Measurements from ENCODE around the gene GPSM3. TPM values are rescaled to one million over a fixed set of nuclear protein-coding genes. Genes with fewer than 3 reads are reported as not detected.

Gene GPSM3
- total and polyA plus RNA-seq, 2 of the 13 experiments (the other 11 are each of a cell fraction or from before 2014, with no cell fraction given), result 0.18 to 6.2 TPM

DNA sequence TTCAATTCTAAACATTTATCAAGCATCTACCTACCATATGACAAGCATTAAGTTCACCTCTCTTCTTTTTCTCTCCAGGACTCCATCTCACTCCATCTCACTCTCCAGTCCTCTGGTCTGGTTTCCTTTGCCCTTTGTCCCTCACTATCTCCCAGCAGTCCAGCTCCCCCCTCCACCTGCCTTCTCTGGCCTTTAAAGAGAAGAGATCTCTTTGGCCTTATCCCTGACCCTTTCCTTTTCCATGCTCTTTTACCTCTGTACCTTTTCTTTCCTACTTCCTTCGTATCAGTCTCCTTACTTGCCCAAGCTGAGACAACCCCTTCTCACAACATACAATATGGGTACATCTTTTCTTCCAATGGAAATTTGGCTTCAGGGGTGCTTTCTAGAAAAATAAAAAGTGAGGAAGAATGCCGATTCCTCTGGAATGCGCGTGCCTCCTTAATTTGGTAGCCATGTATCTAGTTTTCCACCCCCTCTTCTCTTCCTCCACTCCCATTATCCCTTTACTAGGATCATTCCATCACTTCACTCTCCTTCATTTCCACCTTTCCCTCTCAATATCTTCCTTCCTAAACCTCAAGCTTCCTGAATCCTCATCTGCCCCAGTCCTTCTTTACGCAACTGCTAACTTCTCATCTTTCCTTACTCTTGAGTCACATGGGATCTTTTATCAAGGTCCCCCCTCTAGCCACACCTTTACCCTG, 15.8 kb downstream of the GPSM3 start (continued):
- TF ChIP-seq KLF16 (CRISPR knock-in tag; IDR thresholded peaks at IDR 0.05) (peak in 1 of 2 experiments; percentile 9; a peak in 1 of 4 replicates), PCBP2 (optimal IDR thresholded peaks at IDR 0.05; ENCODE audit: low read depth, low read length, poor library complexity, severe bottlenecking) (no peak), SMYD3 (CRISPR knock-in tag; IDR thresholded peaks at IDR 0.05) (no peak), SOX5 (CRISPR knock-in tag; IDR thresholded peaks at IDR 0.05; ENCODE audit: borderline replicate concordance) (no peak), FOXO1 (CRISPR knock-in tag; IDR thresholded peaks at IDR 0.05) (no peak), SOX13 (IDR thresholded peaks at IDR 0.05) (no peak), SOX13 (CRISPR knock-in tag; conservative IDR thresholded peaks at IDR 0.05 in 1 of 2, IDR thresholded peaks at IDR 0.05 in 1 of 2) (no peak), ZNF124 (CRISPR knock-in tag; IDR thresholded peaks at IDR 0.05) (no peak), ZNF205 (CRISPR knock-in tag; IDR thresholded peaks at IDR 0.05) (no peak), ZNF264 (CRISPR knock-in tag; IDR thresholded peaks at IDR 0.05) (0 out of 2 replicates have a peak, but pooled peaks have one; percentile 50), RAD51 (IDR thresholded peaks at IDR 0.05; ENCODE audit: borderline replicate concordance) (0 out of 2 replicates have a peak, but pooled peaks have one; percentile 15), NBN (conservative IDR thresholded peaks at IDR 0.05) (peak; percentile 74; the same call in 1 of the 2 replicates), CEBPG (CRISPR knock-in tag; IDR thresholded peaks at IDR 0.05) (0 out of 2 replicates have a peak, but pooled peaks have one; percentile 56), ZKSCAN8 (CRISPR knock-in tag; IDR thresholded peaks at IDR 0.05; ENCODE audit: borderline replicate concordance) (no peak), POGZ (CRISPR knock-in tag; IDR thresholded peaks at IDR 0.05) (no peak), SUZ12 (IDR thresholded peaks at IDR 0.05; ENCODE audit: low read depth, low read length) (no peak), ZNF333 (CRISPR knock-in tag; IDR thresholded peaks at IDR 0.05; ENCODE audit: borderline replicate concordance) (no peak), HES4 (CRISPR knock-in tag; IDR thresholded peaks at IDR 0.05; ENCODE audit: borderline replicate concordance) (no peak), NFKBIZ (CRISPR knock-in tag; IDR thresholded peaks at IDR 0.05) (no peak), ZNF556 (CRISPR knock-in tag; IDR thresholded peaks at IDR 0.05; ENCODE audit: borderline replicate concordance) (0 out of 2 replicates have a peak, but pooled peaks have one; percentile 2), NCOR1 (IDR thresholded peaks at IDR 0.05; ENCODE audit: borderline replicate concordance, low read length) (peak; percentile 50; the same call in 1 of the 2 replicates), ZNF253 (CRISPR knock-in tag; IDR thresholded peaks at IDR 0.05; ENCODE audit: borderline replicate concordance) (no peak), ZEB1 (IDR thresholded peaks at IDR 0.05; ENCODE audit: insufficient replicate concordance, low read depth) (no peak), ZC3H4 (CRISPR knock-in tag; IDR thresholded peaks at IDR 0.05; ENCODE audit: borderline replicate concordance) (0 out of 2 replicates have a peak, but pooled peaks have one; percentile 4), NFRKB (IDR thresholded peaks at IDR 0.05) (0 out of 2 replicates have a peak, but pooled peaks have one; percentile 28)
- TF ChIP-seq, protein P1, sequence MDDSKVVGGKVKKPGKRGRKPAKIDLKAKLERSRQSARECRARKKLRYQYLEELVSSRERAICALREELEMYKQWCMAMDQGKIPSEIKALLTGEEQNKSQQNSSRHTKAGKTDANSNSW (CRISPR knock-in tag; IDR thresholded peaks at IDR 0.05; ENCODE audit: borderline replicate concordance), result no peak
- TF ChIP-seq, protein P2, sequence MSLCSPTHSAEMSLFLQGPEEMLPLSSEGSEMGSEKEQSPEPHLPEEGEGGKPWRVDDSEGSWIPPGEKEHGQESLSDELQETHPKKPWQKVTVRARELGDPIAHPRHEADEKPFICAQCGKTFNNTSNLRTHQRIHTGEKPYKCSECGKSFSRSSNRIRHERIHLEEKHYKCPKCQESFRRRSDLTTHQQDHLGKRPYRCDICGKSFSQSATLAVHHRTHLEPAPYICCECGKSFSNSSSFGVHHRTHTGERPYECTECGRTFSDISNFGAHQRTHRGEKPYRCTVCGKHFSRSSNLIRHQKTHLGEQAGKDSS (CRISPR knock-in tag; IDR thresholded peaks at IDR 0.05; ENCODE audit: borderline replicate concordance, low read depth), result no peak
- TF ChIP-seq, protein P3, sequence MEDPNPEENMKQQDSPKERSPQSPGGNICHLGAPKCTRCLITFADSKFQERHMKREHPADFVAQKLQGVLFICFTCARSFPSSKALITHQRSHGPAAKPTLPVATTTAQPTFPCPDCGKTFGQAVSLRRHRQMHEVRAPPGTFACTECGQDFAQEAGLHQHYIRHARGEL (CRISPR knock-in tag; IDR thresholded peaks at IDR 0.05), result no peak
- TF ChIP-seq, protein P4, sequence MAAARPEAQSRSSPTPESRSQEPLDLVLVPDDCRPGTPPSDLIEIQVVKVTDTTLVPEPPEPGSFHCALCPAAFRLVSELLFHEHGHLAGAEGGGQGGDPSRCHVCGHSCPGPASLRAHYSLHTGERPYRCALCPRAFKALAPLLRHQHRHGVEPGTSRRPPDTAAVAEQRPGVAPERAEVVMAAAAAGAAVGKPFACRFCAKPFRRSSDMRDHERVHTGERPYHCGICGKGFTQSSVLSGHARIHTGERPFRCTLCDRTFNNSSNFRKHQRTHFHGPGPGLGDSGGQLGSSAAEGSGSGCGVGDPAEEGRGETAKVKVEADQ (CRISPR knock-in tag; IDR thresholded peaks at IDR 0.05; ENCODE audit: borderline replicate concordance), result peak; percentile 26; the same call in 1 of the 2 replicates
- TF ChIP-seq, protein P5, sequence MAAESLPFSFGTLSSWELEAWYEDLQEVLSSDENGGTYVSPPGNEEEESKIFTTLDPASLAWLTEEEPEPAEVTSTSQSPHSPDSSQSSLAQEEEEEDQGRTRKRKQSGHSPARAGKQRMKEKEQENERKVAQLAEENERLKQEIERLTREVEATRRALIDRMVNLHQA (CRISPR knock-in tag; IDR thresholded peaks at IDR 0.05), result no peak
